HepG2 (cell line): ENCODE measurements around the gene KCNK15. TPM values are rescaled to one million over a fixed set of nuclear protein-coding genes. Genes with fewer than 3 reads are reported as not detected.

ENCODE experiments used
- AHDC1 ChIP-seq: sonication (generic); formaldehyde crosslinking; IDR thresholded peaks from 2 replicates; pipeline ENCODE4 v1.5.1; 2020; ENCODE audit warnings: mild to moderate bottlenecking, missing genetic modification reagents, borderline replicate concordance
- CCDC6 ChIP-seq: sonication (generic); formaldehyde crosslinking; IDR thresholded peaks from 2 replicates; pipeline ENCODE4 v1.8.1; 2022; ENCODE audit warnings: mild to moderate bottlenecking, missing genetic modification reagents, moderate library complexity
- CHD4 ChIP-seq: fragments of 200-600 bp; sonication (generic); IDR thresholded peaks from 2 replicates; pipeline ENCODE4 v1.7.0; 2017; ENCODE audit warnings: mild to moderate bottlenecking, low read length, borderline replicate concordance
- DNMT3B ChIP-seq: conservative IDR thresholded peaks from 2 replicates; pipeline ENCODE4 v1.6.1; 2016; ENCODE audit warnings: missing biosample characterization, control low read depth
- EHMT2 ChIP-seq: fragments of 200-600 bp; sonication (generic); IDR thresholded peaks from 2 replicates; pipeline ENCODE4 v1.7.0; 2017; ENCODE audit warnings: antibody characterized with exemption, low read depth, low read length, borderline replicate concordance
- ELF3 ChIP-seq: IDR thresholded peaks from 2 replicates; pipeline ENCODE4 v1.6.1; 2016; ENCODE audit warnings: missing genetic modification reagents, missing compliant biosample characterization
- FOXO1 ChIP-seq: sonication (generic); formaldehyde crosslinking; IDR thresholded peaks from 2 replicates; pipeline ENCODE4 v1.4.0; 2020; ENCODE audit warnings: missing genetic modification reagents
- HNRNPK ChIP-seq: fragments of 200-400 bp; formaldehyde crosslinking; IDR thresholded peaks from 2 replicates; pipeline ENCODE4 v1.6.1; 2018; ENCODE audit warnings: low read length, low read depth, moderate library complexity, mild to moderate bottlenecking; ENCODE audit not compliant: poor library complexity, severe bottlenecking
- HOXA5 ChIP-seq: sonication (generic); formaldehyde crosslinking; IDR thresholded peaks from 2 replicates; pipeline ENCODE4 v1.4.0; 2020; ENCODE audit warnings: missing genetic modification reagents
- HOXD1 ChIP-seq: sonication (generic); formaldehyde crosslinking; IDR thresholded peaks from 2 replicates; pipeline ENCODE4 v1.5.0; 2020; ENCODE audit warnings: missing genetic modification reagents
- SRSF4 ChIP-seq: fragments of 200-400 bp; formaldehyde crosslinking; IDR thresholded peaks from one replicate; pipeline ENCODE4 v1.6.1; 2018; ENCODE audit warnings: mild to moderate bottlenecking, low read depth, low read length, moderate library complexity; ENCODE audit not compliant: poor library complexity, severe bottlenecking
- TFDP1 ChIP-seq: IDR thresholded peaks from 2 replicates; pipeline ENCODE4 v1.6.1; 2016; ENCODE audit warnings: missing compliant biosample characterization, missing genetic modification reagents, borderline replicate concordance
- ZFP91 ChIP-seq: sonication (generic); formaldehyde crosslinking; IDR thresholded peaks from 2 replicates; pipeline ENCODE4 v1.9.0; 2022; ENCODE audit warnings: missing genetic modification reagents, mild to moderate bottlenecking, borderline replicate concordance
- ZNF430 ChIP-seq: sonication (generic); formaldehyde crosslinking; IDR thresholded peaks from 2 replicates; pipeline ENCODE4 v1.9.0; 2021; ENCODE audit warnings: mild to moderate bottlenecking, missing genetic modification reagents
- ZNF510 ChIP-seq: sonication (generic); formaldehyde crosslinking; IDR thresholded peaks from 2 replicates; pipeline ENCODE4 v1.4.0; 2020; ENCODE audit warnings: low read depth, mild to moderate bottlenecking, missing genetic modification reagents
- ZNF800 ChIP-seq: sonication (generic); formaldehyde crosslinking; IDR thresholded peaks from 2 replicates; pipeline ENCODE4 v1.4.0; 2020; ENCODE audit warnings: missing genetic modification reagents
- polyA plus RNA-seq, 8 experiments: library from polyadenylated mRNA; depleted of rRNA in 3 of 8; stranded (reverse) in 7 of 8; unstranded in 1 of 8; fragments of >200 nt; fragmentation: Illumina TruSeq in 4 of 8; extraction: Trizol in 4 of 8; gene quantifications; 2 replicates each; pipeline versions ENCODE4 v1.2.1 to v1.2.3, GENCODE V29; 2011 to 2016; ENCODE audit warnings: low read depth in 4 of 8, missing spikeins in 1 of 8, mixed read lengths in 1 of 8; ENCODE audit not compliant: insufficient read depth in 1 of 8
- total RNA-seq, 5 experiments: library from RNA; depleted of rRNA; stranded (reverse); fragments of >200 nt; fragmentation: Illumina TruSeq; extraction: Trizol; gene quantifications; 2 replicates each; pipeline ENCODE4 v1.2.3, GENCODE V29; 2016; ENCODE audit warnings: low read depth in 1 of 5

KCNK15 gene
- total and polyA plus RNA-seq, 2 of the 13 experiments (the other 11 are each of a cell fraction or from before 2014, with no cell fraction given): 0.03 TPM; not detected in 1

- TF ChIP-seq ZNF800 (peak; percentile 92; the same call in 1 of the 2 replicates), SRSF4 (no peak), EHMT2 (no peak), TFDP1 (CRISPR knock-in tag) (peak; percentile 37; the same call in 1 of the 2 replicates), HOXA5 (0 out of 2 replicates have a peak, but pooled peaks have one; percentile 22), HNRNPK (peak; percentile 94), CCDC6 (CRISPR knock-in tag) (no peak), ZFP91 (0 out of 2 replicates have a peak, but pooled peaks have one; percentile 25), ZNF510 (CRISPR knock-in tag) (peak; percentile 56; the same call in 1 of the 2 replicates), FOXO1 (no peak), ELF3 (no peak), DNMT3B (CRISPR knock-in tag) (no peak), ZNF430 (CRISPR knock-in tag) (0 out of 2 replicates have a peak, but pooled peaks have one; percentile 35), CHD4 (no peak), AHDC1 (CRISPR knock-in tag) (no peak), HOXD1 (CRISPR knock-in tag) (no peak)
These were observed at the start of gene KCNK15 (continued) for GRCh38 chr20:44745598-44746366.
